COR-L47 (cell line): ENCODE measurements around the gene FAM174B.

Experiments
- DNase-seq: peaks from one replicate; lab custom pipeline; 2025; lab: John Stamatoyannopoulos, UW

The FAM174B gene

GRCh38 chr15:92655178-92655995, at the start of gene FAM174B:
Gene FAM174B (minus strand): TSS chr15:92655775.
- peak; percentile 70 for DNase-seq

- no peak for DNase-seq
Measured at GRCh38 chr15:92696096-92696495, 40.5 kb upstream of the FAM174B start.

GRCh38 chr15:92693691-92694331, 38.2 kb upstream of the FAM174B start:
- DNase-seq: peak; percentile 32

GRCh38 chr15:92690395-92690794, 34.8 kb upstream of the FAM174B start:
- DNase-seq: no peak

- DNase-seq: no peak
Measured at GRCh38 chr15:92687746-92688145, 32.2 kb upstream of the FAM174B start.

GRCh38 chr15:92687195-92687602, 31.6 kb upstream of the FAM174B start:
- no peak for DNase-seq

GRCh38 chr15:92683511-92683834, 27.9 kb upstream of the FAM174B start:
- DNase-seq: peak; percentile 25

- DNase-seq: no peak
Measured at GRCh38 chr15:92682741-92683510, 27.4 kb upstream of the FAM174B start.

- DNase-seq: no peak
Measured at GRCh38 chr15:92681141-92681631, 25.6 kb upstream of the FAM174B start.

- no peak for DNase-seq
Measured at GRCh38 chr15:92677999-92678398, 22.4 kb upstream of the FAM174B start.

- no peak for DNase-seq
Measured at GRCh38 chr15:92676561-92676960, 21.0 kb upstream of the FAM174B start.

GRCh38 chr15:92675485-92675884, 19.9 kb upstream of the FAM174B start:
- DNase-seq: no peak

- DNase-seq: no peak
Measured at GRCh38 chr15:92674347-92674746, 18.8 kb upstream of the FAM174B start.

GRCh38 chr15:92672102-92672501, 16.5 kb upstream of the FAM174B start:
- DNase-seq: no peak

GRCh38 chr15:92671406-92671805, 15.8 kb upstream of the FAM174B start:
- DNase-seq: no peak

GRCh38 chr15:92670621-92671020, 15.0 kb upstream of the FAM174B start:
- no peak for DNase-seq

- no peak for DNase-seq
Measured at GRCh38 chr15:92669432-92669831, 13.9 kb upstream of the FAM174B start.

GRCh38 chr15:92668620-92669019, 13.0 kb upstream of the FAM174B start:
- no peak for DNase-seq

- no peak for DNase-seq
Measured at GRCh38 chr15:92667970-92668485, 12.5 kb upstream of the FAM174B start.

- DNase-seq: peak; percentile 66
Measured at GRCh38 chr15:92667287-92667904, 11.8 kb upstream of the FAM174B start.

GRCh38 chr15:92666780-92667179, 11.2 kb upstream of the FAM174B start:
- no peak for DNase-seq

GRCh38 chr15:92665100-92665555, 9.6 kb upstream of the FAM174B start:
- no peak for DNase-seq
